ENCODE data around the gene VWF. TPM values are rescaled to one million over a fixed set of nuclear protein-coding genes. Genes with fewer than 3 reads are reported as not detected.

VWF gene
- total and polyA plus RNA-seq, 11 donors: 125 to 503 (median 238) TPM

GRCh38 chr12:6116471-6117021 lies 7.9 kb downstream of the VWF start:
- intact Hi-C loops (cut with DNase I): loop anchor here in 2 of 10 donors (5.0 kb wide), 1 partner anchor 39 kb away; no protein-coding TSS in a partner anchor
- DNase-seq (peak in 4 of 5 donors; percentile 53 to 69 (median 60)), ATAC-seq (peak; percentile 42 to 81 (median 60))
- Histone ChIP-seq H3K27ac (peak overlapping the region; percentile 68 to 92 (median 83)), H3K36me3 (peaks cover 0 to 34% (median 0%) of the 10 kb centered on the region in 9 donors), H3K4me1 (peaks cover 0 to 62% (median 22%) of the 10 kb centered on the region in 12 donors), H3K9me3 (no peaks in the 10 kb centered on the region), H3K4me3 (peak overlapping the region in 5 of 12 donors; percentile 2 to 20 (median 6)), H3K27me3 (no peaks in the 10 kb centered on the region)
- WGBS, 4 donors: 60 to 72% (median 67%) methylated on average over 13 to 14 of the region's 14 CpGs
- no peak for TF ChIP-seq CTCF (IDR thresholded peaks at IDR 0.05)
- TF ChIP-seq POLR2A (IDR thresholded peaks at IDR 0.05): no peak

GRCh38 chr12:6115389-6115788 lies 9.1 kb downstream of the VWF start:
- ATAC-seq (no peak), DNase-seq (no peak)
- Histone ChIP-seq H3K27me3 (no peaks in the 10 kb centered on the region), H3K36me3 (peaks cover 0 to 34% (median under 1%) of the 10 kb centered on the region in 9 donors), H3K9me3 (no peaks in the 10 kb centered on the region), H3K27ac (peak overlapping the region; percentile 67 to 92 (median 81)), H3K4me3 (peak overlapping the region in 2 of 12 donors; percentile 10 to 20), H3K4me1 (peaks cover 0 to 68% (median 24%) of the 10 kb centered on the region in 12 donors)
- intact Hi-C loops (cut with DNase I): loop anchor here in 2 of 10 donors (5.0 kb wide), 1 partner anchor 38 kb away; no protein-coding TSS in a partner anchor
- no peak for TF ChIP-seq POLR2A (IDR thresholded peaks at IDR 0.05)
- TF ChIP-seq CTCF (IDR thresholded peaks at IDR 0.05): no peak
- WGBS, 4 donors: 80 to 90% (median 85%) methylated on average over 6 of the region's 6 CpGs

- Histone ChIP-seq H3K4me3 (peak overlapping the region in 2 of 12 donors; percentile 2 to 3), H3K36me3 (peaks cover 0 to 41% (median 6%) of the 10 kb centered on the region in 9 donors), H3K9me3 (no peaks in the 10 kb centered on the region), H3K27me3 (no peaks in the 10 kb centered on the region), H3K27ac (peak overlapping the region in 11 of 12 donors; percentile 38 to 89 (median 79)), H3K4me1 (peaks cover 0 to 63% (median 24%) of the 10 kb centered on the region in 12 donors)
- DNase-seq: no peak
- ATAC-seq: no peak
- TF ChIP-seq POLR2A (IDR thresholded peaks at IDR 0.05) (no peak), CTCF (IDR thresholded peaks at IDR 0.05) (no peak)
- WGBS, 4 donors: 78 to 90% (median 84%) methylated on average over 6 of the region's 6 CpGs
- intact Hi-C loops (cut with DNase I): loop anchor here in 1 of 10 donors (5.0 kb wide), 1 partner anchor 37 kb away; no protein-coding TSS in a partner anchor
Observed at GRCh38 chr12:6114476-6114870, 10.0 kb downstream of the VWF start.

- intact Hi-C loops (cut with DNase I): loop anchor here in 1 of 10 donors (5.0 kb wide), 1 partner anchor 37 kb away; no protein-coding TSS in a partner anchor
- ATAC-seq (peak in 2 of 4 donors; percentile 14 to 17), DNase-seq (no peak)
- Histone ChIP-seq H3K27ac (peak overlapping the region in 11 of 12 donors; percentile 16 to 87 (median 76)), H3K27me3 (no peaks in the 10 kb centered on the region), H3K36me3 (peaks cover 0 to 47% (median 6%) of the 10 kb centered on the region in 9 donors), H3K4me1 (peaks cover 0 to 61% (median 24%) of the 10 kb centered on the region in 12 donors), H3K9me3 (no peaks in the 10 kb centered on the region), H3K4me3 (peak overlapping the region in 1 of 12 donors; percentile 2)
- TF ChIP-seq CTCF (IDR thresholded peaks at IDR 0.05): no peak
- TF ChIP-seq POLR2A (IDR thresholded peaks at IDR 0.05): no peak
- 71 to 77% (median 74%) methylated on average over 10 to 11 of the region's 11 CpGs for WGBS, 4 donors
Observed at GRCh38 chr12:6113691-6114475, 10.6 kb downstream of the VWF start.

All from heart left ventricle (tissue), 16 donors.